Body of pancreas (tissue), 4 donors: ENCODE measurements around the gene SNAPC3.

ENCODE experiments used
- CTCF ChIP-seq, 7 experiments: fragments of 450-650 bp in 4 of 7; fragments of 200-600 bp in 3 of 7; sonication (generic) in 3 of 7; IDR thresholded peaks; one replicate each; pipeline ENCODE4 v1.5.1; 2016 to 2019; ENCODE audit warnings: antibody characterized with exemption in 7 of 7
- POLR2A ChIP-seq, 3 donors: fragments of 450-650 bp; IDR thresholded peaks; one replicate each; pipeline ENCODE4 v1.6.1; 2016; ENCODE audit warnings: antibody characterized with exemption in 3 of 3, mild to moderate bottlenecking in 2 of 3

GRCh38 chr9:15492485-15493150 is 69.9 kb downstream of the SNAPC3 start:
- TF ChIP-seq CTCF (IDR thresholded peaks at IDR 0.05) (no peak), POLR2A (IDR thresholded peaks at IDR 0.05) (no peak)
